Liver (tissue), 9 donors: ENCODE measurements around the gene SPTBN2. TPM values are rescaled to one million over a fixed set of nuclear protein-coding genes. Genes with fewer than 3 reads are reported as not detected.

Source experiments
- DNase-seq: peaks from one replicate; pipeline ENCODE4 v3.0.0-alpha.2; 2017; ENCODE audit warnings: low spot score
- H3K27ac ChIP-seq, 2 donors: one replicate each; pipeline ENCODE4 v1.7.0; 2013; ENCODE audit warnings: inconsistent platforms in 2 of 2, low read length in 2 of 2, control low read depth in 1 of 2, low read depth in 1 of 2, mild to moderate bottlenecking in 1 of 2
- H3K27me3 ChIP-seq, 4 donors: one replicate each; pipeline versions ENCODE4 v1.6.1 to v1.7.0; 2013; ENCODE audit warnings: low read length in 3 of 4, inconsistent platforms in 1 of 4, mild to moderate bottlenecking in 1 of 4, moderate library complexity in 1 of 4; ENCODE audit not compliant: control insufficient read depth in 4 of 4, insufficient read depth in 4 of 4
- H3K36me3 ChIP-seq, 4 donors: one replicate each; pipeline versions ENCODE4 v1.6.1 to v1.7.0; 2013; ENCODE audit warnings: low read length in 3 of 4, mild to moderate bottlenecking in 3 of 4, low read depth in 1 of 4, moderate library complexity in 1 of 4; ENCODE audit not compliant: control insufficient read depth in 4 of 4, insufficient read depth in 3 of 4
- H3K4me1 ChIP-seq, 4 donors: one replicate each; pipeline versions ENCODE4 v1.6.1 to v1.7.0; 2013; ENCODE audit warnings: low read length in 3 of 4, mild to moderate bottlenecking in 3 of 4, moderate library complexity in 1 of 4; ENCODE audit not compliant: control insufficient read depth in 4 of 4, insufficient read depth in 4 of 4
- H3K4me3 ChIP-seq, 3 donors: one replicate each; pipeline versions ENCODE4 v1.6.1 to v1.7.0; 2013; ENCODE audit warnings: low read length in 3 of 3, control low read depth in 1 of 3, low read depth in 1 of 3, mild to moderate bottlenecking in 1 of 3
- H3K9ac ChIP-seq, 2 donors: one replicate each; pipeline ENCODE4 v1.7.0; 2013; ENCODE audit warnings: low read length in 2 of 2, mild to moderate bottlenecking in 2 of 2, moderate library complexity in 2 of 2, control low read depth in 1 of 2, low read depth in 1 of 2
- H3K9me3 ChIP-seq, 4 donors: one replicate each; pipeline versions ENCODE4 v1.6.1 to v1.7.0; 2013; ENCODE audit warnings: low read length in 3 of 4; ENCODE audit not compliant: control insufficient read depth in 4 of 4
- ATF3 ChIP-seq: IDR thresholded peaks from 2 replicates; pipeline ENCODE4 v1.6.1; 2016; ENCODE audit warnings: antibody characterized with exemption
- CTCF ChIP-seq: fragments of 150-350 bp; IDR thresholded peaks from 2 replicates; pipeline ENCODE4 v1.5.1; 2017; ENCODE audit warnings: improper control_type of control experiment, low read depth, low read length; ENCODE audit not compliant: missing input control
- EGR1 ChIP-seq, 2 donors: IDR thresholded peaks; 2 replicates each; pipeline ENCODE4 v1.6.1; 2016 to 2018; ENCODE audit warnings: antibody characterized with exemption in 2 of 2, low read depth in 2 of 2
- FOXA1 ChIP-seq: IDR thresholded peaks from 2 replicates; pipeline ENCODE4 v1.6.1; 2016; ENCODE audit warnings: antibody characterized with exemption
- FOXA2 ChIP-seq: IDR thresholded peaks from 2 replicates; pipeline ENCODE4 v1.6.1; 2016; ENCODE audit warnings: antibody characterized with exemption
- GABPA ChIP-seq, 2 donors: IDR thresholded peaks in 1 of 2; conservative IDR thresholded peaks in 1 of 2; 2 replicates each; pipeline ENCODE4 v1.6.1; 2016; ENCODE audit warnings: antibody characterized with exemption in 2 of 2, mild to moderate bottlenecking in 1 of 2, moderate library complexity in 1 of 2
- HNF4G ChIP-seq: IDR thresholded peaks from 2 replicates; pipeline ENCODE4 v1.6.1; 2016; ENCODE audit warnings: antibody characterized with exemption
- JUND ChIP-seq, 2 donors: IDR thresholded peaks; 2 replicates each; pipeline ENCODE4 v1.6.1; 2016; ENCODE audit warnings: antibody characterized with exemption in 2 of 2
- MAX ChIP-seq: IDR thresholded peaks from 2 replicates; pipeline ENCODE4 v1.6.1; 2016; ENCODE audit warnings: antibody characterized with exemption
- NR2F2 ChIP-seq: IDR thresholded peaks from 2 replicates; pipeline ENCODE4 v1.6.1; 2016; ENCODE audit warnings: antibody characterized with exemption
- RAD21 ChIP-seq, 2 donors: IDR thresholded peaks; 2 replicates each; pipeline ENCODE4 v1.6.1; 2016; ENCODE audit warnings: antibody characterized with exemption in 2 of 2, mild to moderate bottlenecking in 2 of 2
- REST ChIP-seq: IDR thresholded peaks from 2 replicates; pipeline ENCODE4 v1.6.1; 2016; ENCODE audit warnings: antibody characterized with exemption, mild to moderate bottlenecking
- RXRA ChIP-seq, 2 donors: IDR thresholded peaks; 2 replicates each; pipeline ENCODE4 v1.6.1; 2017 to 2018; ENCODE audit warnings: antibody characterized with exemption in 2 of 2, mild to moderate bottlenecking in 1 of 2
- SP1 ChIP-seq: IDR thresholded peaks from 2 replicates; pipeline ENCODE4 v1.6.1; 2018; ENCODE audit warnings: antibody characterized with exemption, mild to moderate bottlenecking
- TAF1 ChIP-seq: conservative IDR thresholded peaks from 2 replicates; pipeline ENCODE4 v1.6.1; 2016; ENCODE audit warnings: antibody characterized with exemption, mild to moderate bottlenecking
- YY1 ChIP-seq: IDR thresholded peaks from 2 replicates; pipeline ENCODE4 v1.6.1; 2016; ENCODE audit warnings: antibody characterized with exemption, mild to moderate bottlenecking
- ZBTB33 ChIP-seq: IDR thresholded peaks from 2 replicates; pipeline ENCODE4 v1.6.1; 2016; ENCODE audit warnings: antibody characterized with exemption
- WGBS: extraction: QIAGEN DNeasy Blood & Tissue Kit; methylation state at CpG from one replicate; pipeline ENCODE4 v1.1.7; 2013; 5-methylcytosine and 5-hydroxymethylcytosine counted together
- polyA plus RNA-seq, 2 donors: library from polyadenylated mRNA; stranded (reverse) in 1 of 2; unstranded in 1 of 2; fragments of 200-250 nt in 1 of 2; fragments of >200 nt in 1 of 2; fragmentation: Nextera tagmentation in 1 of 2; extraction: Ambion mirVana in 1 of 2; gene quantifications; one replicate each; pipeline versions ENCODE4 v1.2.1 to v1.2.3, GENCODE V29; 2013 to 2015
- total RNA-seq, 2 donors: library from RNA; depleted of rRNA; stranded (reverse); fragments of >200 nt; gene quantifications; one replicate each; pipeline ENCODE4 v1.2.3, GENCODE V29; 2014
- donor health status: healthy.
- donor health status: healthy.
- donor health status: healthy.
- donor health status: healthy.
- donor health status: healthy.

Gene SPTBN2
- total and polyA plus RNA-seq, 4 donors, result 9.6 to 103 (median 22.6) TPM

GRCh38 chr11:66752148-66752547, 23.1 kb upstream of the SPTBN2 start:
- H3K27me3 ChIP-seq, result no peaks in the 10 kb centered on the region
- H3K4me1 ChIP-seq, result no peaks in the 10 kb centered on the region
- no peak overlapping the region for H3K4me3 ChIP-seq
- no peak overlapping the region for H3K9ac ChIP-seq
- no peaks in the 10 kb centered on the region for H3K9me3 ChIP-seq
- H3K36me3 ChIP-seq, result no peaks in the 10 kb centered on the region
- TF ChIP-seq ZBTB33 (no peak), REST (no peak), SP1 (no peak), TAF1 (no peak), YY1 (no peak), JUND (IDR thresholded peaks at IDR 0.05) (no peak), RAD21 (IDR thresholded peaks at IDR 0.05) (no peak), EGR1 (IDR thresholded peaks at IDR 0.05; ENCODE audit: low read depth in 2 of 2) (no peak), CTCF (no peak), FOXA1 (no peak), FOXA2 (no peak), RXRA (IDR thresholded peaks at IDR 0.05) (no peak), ATF3 (no peak), MAX (no peak), HNF4G (no peak), GABPA (IDR thresholded peaks at IDR 0.05 in 1 of 2, conservative IDR thresholded peaks at IDR 0.05 in 1 of 2) (no peak), NR2F2 (no peak)
- no peak for DNase-seq
- no peak overlapping the region for H3K27ac ChIP-seq
- 95% methylated on average over 4 of the region's 4 CpGs for WGBS

- no peaks in the 10 kb centered on the region for H3K27me3 ChIP-seq
- DNase-seq, result no peak
- no peaks in the 10 kb centered on the region for H3K36me3 ChIP-seq
- H3K9me3 ChIP-seq, result no peaks in the 10 kb centered on the region
- H3K9ac ChIP-seq, result no peak overlapping the region
- no peak overlapping the region for H3K4me3 ChIP-seq
- H3K4me1 ChIP-seq, result peaks cover 3 to 10% (median 6%) of the 10 kb centered on the region in 4 donors
- WGBS, result 48% methylated on average over 2 of the region's 2 CpGs
- H3K27ac ChIP-seq, result no peak overlapping the region
- TF ChIP-seq GABPA (IDR thresholded peaks at IDR 0.05 in 1 of 2, conservative IDR thresholded peaks at IDR 0.05 in 1 of 2) (no peak), EGR1 (IDR thresholded peaks at IDR 0.05; ENCODE audit: low read depth in 2 of 2) (no peak), TAF1 (no peak), REST (no peak), JUND (IDR thresholded peaks at IDR 0.05) (no peak), SP1 (no peak), YY1 (no peak), MAX (no peak), RAD21 (IDR thresholded peaks at IDR 0.05) (no peak), HNF4G (no peak)
Observed at GRCh38 chr11:66749091-66749490, 20.1 kb upstream of the SPTBN2 start.
